ENCODE results near the gene COPS6.

GRCh38 chr7:100098913-100099312 is 10.1 kb downstream of the COPS6 start:
- TF ChIP-seq SMC3 (IDR thresholded peaks at IDR 0.05; ENCODE audit: low read depth, low read length) (no peak), USF2 (IDR thresholded peaks at IDR 0.05; ENCODE audit: borderline replicate concordance, low read depth, low read length) (no peak), CTCF (IDR thresholded peaks at IDR 0.05) (no peak), SIN3A (IDR thresholded peaks at IDR 0.05; ENCODE audit: borderline replicate concordance, low read depth, low read length) (no peak)
- TF ChIP-seq, protein P1, sequence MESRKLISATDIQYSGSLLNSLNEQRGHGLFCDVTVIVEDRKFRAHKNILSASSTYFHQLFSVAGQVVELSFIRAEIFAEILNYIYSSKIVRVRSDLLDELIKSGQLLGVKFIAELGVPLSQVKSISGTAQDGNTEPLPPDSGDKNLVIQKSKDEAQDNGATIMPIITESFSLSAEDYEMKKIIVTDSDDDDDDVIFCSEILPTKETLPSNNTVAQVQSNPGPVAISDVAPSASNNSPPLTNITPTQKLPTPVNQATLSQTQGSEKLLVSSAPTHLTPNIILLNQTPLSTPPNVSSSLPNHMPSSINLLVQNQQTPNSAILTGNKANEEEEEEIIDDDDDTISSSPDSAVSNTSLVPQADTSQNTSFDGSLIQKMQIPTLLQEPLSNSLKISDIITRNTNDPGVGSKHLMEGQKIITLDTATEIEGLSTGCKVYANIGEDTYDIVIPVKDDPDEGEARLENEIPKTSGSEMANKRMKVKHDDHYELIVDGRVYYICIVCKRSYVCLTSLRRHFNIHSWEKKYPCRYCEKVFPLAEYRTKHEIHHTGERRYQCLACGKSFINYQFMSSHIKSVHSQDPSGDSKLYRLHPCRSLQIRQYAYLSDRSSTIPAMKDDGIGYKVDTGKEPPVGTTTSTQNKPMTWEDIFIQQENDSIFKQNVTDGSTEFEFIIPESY (IDR thresholded peaks at IDR 0.05; ENCODE audit: borderline replicate concordance, low read depth): no peak

Measured in SK-N-SH (cell line).